Astrocyte (in vitro differentiated cells and primary cell): ENCODE results near the gene MFSD6. TPM values are rescaled to one million over a fixed set of nuclear protein-coding genes. Genes with fewer than 3 reads are reported as not detected.

Experiments
- DNase-seq: peaks from one replicate; pipeline ENCODE4 v3.0.0-alpha.2; 2010; ENCODE audit warnings: low read depth
- FAIRE-seq: peaks from 2 replicates; lab custom pipeline; 2011; peaks lifted over from hg19 to GRCh38; lab: Jason Lieb, UNC
- H2AFZ ChIP-seq: 2 replicates; pipeline ENCODE4 v1.6.0; 2012; ENCODE audit warnings: low read depth, low read length, inconsistent platforms
- H3K27ac ChIP-seq: 2 replicates; pipeline ENCODE4 v1.5.1; 2011; ENCODE audit warnings: low read depth, low read length, inconsistent platforms
- H3K27me3 ChIP-seq: 2 replicates; pipeline ENCODE4 v1.6.0; 2011; ENCODE audit warnings: low read length, inconsistent platforms; ENCODE audit not compliant: insufficient read depth
- H3K36me3 ChIP-seq: 2 replicates; pipeline ENCODE4 v1.5.1; 2011; ENCODE audit warnings: low read length, inconsistent platforms; ENCODE audit not compliant: insufficient read depth
- H3K4me1 ChIP-seq: 2 replicates; pipeline ENCODE4 v1.5.1; 2011; ENCODE audit warnings: low read length, inconsistent platforms; ENCODE audit not compliant: insufficient read depth
- H3K4me2 ChIP-seq: 2 replicates; pipeline ENCODE4 v1.6.0; 2012; ENCODE audit warnings: low read length, inconsistent platforms
- H3K4me3 ChIP-seq: 2 replicates; pipeline ENCODE4 v1.5.1; 2011; ENCODE audit warnings: low read depth, mild to moderate bottlenecking, low read length, inconsistent platforms; ENCODE audit not compliant: insufficient read depth
- H3K79me2 ChIP-seq: 2 replicates; pipeline ENCODE4 v1.6.0; 2012; ENCODE audit warnings: mild to moderate bottlenecking, low read length, inconsistent platforms; ENCODE audit not compliant: insufficient read depth
- H3K9ac ChIP-seq: 2 replicates; pipeline ENCODE4 v1.6.0; 2012; ENCODE audit warnings: mild to moderate bottlenecking, low read length, inconsistent platforms
- H3K9me3 ChIP-seq: 2 replicates; pipeline ENCODE4 v1.5.1; 2012; ENCODE audit warnings: low read depth, mild to moderate bottlenecking, low read length, inconsistent platforms; ENCODE audit not compliant: insufficient read depth
- H4K20me1 ChIP-seq: 2 replicates; pipeline ENCODE4 v1.6.0; 2012; ENCODE audit warnings: low read length, inconsistent platforms; ENCODE audit not compliant: insufficient read depth
- H3K27ac Mint-ChIP-seq: one replicate; pipeline ENCODE4 v1.8.0; 2021; ENCODE audit warnings: mild to moderate bottlenecking, mixed read lengths; ENCODE audit not compliant: unreplicated experiment
- H3K27me3 Mint-ChIP-seq: one replicate; pipeline ENCODE4 v1.8.0; 2021; ENCODE audit warnings: low read depth, mixed read lengths; ENCODE audit not compliant: unreplicated experiment
- H3K36me3 Mint-ChIP-seq: one replicate; pipeline ENCODE4 v1.8.0; 2021; ENCODE audit warnings: low read depth, mixed read lengths; ENCODE audit not compliant: unreplicated experiment
- H3K4me1 Mint-ChIP-seq: one replicate; pipeline ENCODE4 v1.8.0; 2021; ENCODE audit warnings: low read depth, mixed read lengths; ENCODE audit not compliant: unreplicated experiment
- H3K4me3 Mint-ChIP-seq: one replicate; pipeline ENCODE4 v1.8.0; 2021; ENCODE audit warnings: mild to moderate bottlenecking, moderate library complexity, mixed read lengths; ENCODE audit not compliant: unreplicated experiment
- H3K9me3 Mint-ChIP-seq: one replicate; pipeline ENCODE4 v1.8.0; 2021; ENCODE audit warnings: mild to moderate bottlenecking, mixed read lengths; ENCODE audit not compliant: unreplicated experiment
- EZH2 ChIP-seq: IDR thresholded peaks from 2 replicates; pipeline ENCODE4 v1.6.1; 2012; ENCODE audit warnings: mild to moderate bottlenecking, low read length, inconsistent platforms; ENCODE audit not compliant: insufficient read depth
- total RNA-seq: library from RNA; stranded (reverse); gene quantifications from 2 replicates; pipeline ENCODE4 v1.2.1, GENCODE V29; 2021
- TF ChIP-seq, protein P1 (sequence below): IDR thresholded peaks from 2 replicates; pipeline ENCODE4 v1.5.1; 2011; ENCODE audit warnings: low read depth, mild to moderate bottlenecking, inconsistent platforms, low read length, moderate library complexity; ENCODE audit not compliant: insufficient read depth

MFSD6 gene
- total RNA-seq, 1 donor from 2014 or later = 2.7 TPM

DNA sequence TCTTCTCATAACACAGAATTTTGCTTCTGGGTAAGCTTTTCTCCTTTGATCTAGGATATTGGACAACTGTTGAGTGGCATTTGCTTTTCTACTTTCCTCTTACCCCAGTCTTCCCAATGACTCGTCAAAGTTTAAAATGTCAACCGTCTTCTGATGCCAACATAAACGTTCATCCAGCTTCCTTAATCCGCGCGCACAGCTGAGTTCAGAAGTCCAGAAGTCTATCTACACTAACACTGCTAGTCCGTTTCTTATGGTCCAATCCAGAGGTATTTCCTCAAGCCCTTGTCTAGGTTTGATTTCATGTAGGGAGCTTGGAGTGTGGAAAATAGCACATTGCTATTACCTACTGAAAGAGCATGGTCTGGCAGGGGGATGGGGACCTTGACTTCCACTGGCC lies 48.7 kb downstream of the MFSD6 start:
- Histone ChIP-seq H3K27me3 (no peaks in the 10 kb centered on the region), H4K20me1 (no peaks in the 10 kb centered on the region), H3K9ac (no peak overlapping the region), H3K36me3 (no peaks in the 10 kb centered on the region), H3K9me3 (no peaks in the 10 kb centered on the region), H3K4me2 (no peak overlapping the region), H3K4me3 (no peak overlapping the region), H2AFZ (no peak overlapping the region), H3K27ac (no peak overlapping the region), H3K4me1 (no peaks in the 10 kb centered on the region), H3K79me2 (no peaks in the 10 kb centered on the region)
- no peak overlapping the region for H3K4me3 Mint-ChIP-seq
- H3K27ac Mint-ChIP-seq = no peak overlapping the region
- H3K27me3 Mint-ChIP-seq = no peaks in the 10 kb centered on the region
- TF ChIP-seq EZH2 = no peak
- TF ChIP-seq, protein P1, sequence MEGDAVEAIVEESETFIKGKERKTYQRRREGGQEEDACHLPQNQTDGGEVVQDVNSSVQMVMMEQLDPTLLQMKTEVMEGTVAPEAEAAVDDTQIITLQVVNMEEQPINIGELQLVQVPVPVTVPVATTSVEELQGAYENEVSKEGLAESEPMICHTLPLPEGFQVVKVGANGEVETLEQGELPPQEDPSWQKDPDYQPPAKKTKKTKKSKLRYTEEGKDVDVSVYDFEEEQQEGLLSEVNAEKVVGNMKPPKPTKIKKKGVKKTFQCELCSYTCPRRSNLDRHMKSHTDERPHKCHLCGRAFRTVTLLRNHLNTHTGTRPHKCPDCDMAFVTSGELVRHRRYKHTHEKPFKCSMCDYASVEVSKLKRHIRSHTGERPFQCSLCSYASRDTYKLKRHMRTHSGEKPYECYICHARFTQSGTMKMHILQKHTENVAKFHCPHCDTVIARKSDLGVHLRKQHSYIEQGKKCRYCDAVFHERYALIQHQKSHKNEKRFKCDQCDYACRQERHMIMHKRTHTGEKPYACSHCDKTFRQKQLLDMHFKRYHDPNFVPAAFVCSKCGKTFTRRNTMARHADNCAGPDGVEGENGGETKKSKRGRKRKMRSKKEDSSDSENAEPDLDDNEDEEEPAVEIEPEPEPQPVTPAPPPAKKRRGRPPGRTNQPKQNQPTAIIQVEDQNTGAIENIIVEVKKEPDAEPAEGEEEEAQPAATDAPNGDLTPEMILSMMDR = no peak
- H3K9me3 Mint-ChIP-seq = no peaks in the 10 kb centered on the region
- H3K36me3 Mint-ChIP-seq = no peaks in the 10 kb centered on the region
- no peaks in the 10 kb centered on the region for H3K4me1 Mint-ChIP-seq
- FAIRE-seq = no peak
- DNase-seq = no peak

DNA sequence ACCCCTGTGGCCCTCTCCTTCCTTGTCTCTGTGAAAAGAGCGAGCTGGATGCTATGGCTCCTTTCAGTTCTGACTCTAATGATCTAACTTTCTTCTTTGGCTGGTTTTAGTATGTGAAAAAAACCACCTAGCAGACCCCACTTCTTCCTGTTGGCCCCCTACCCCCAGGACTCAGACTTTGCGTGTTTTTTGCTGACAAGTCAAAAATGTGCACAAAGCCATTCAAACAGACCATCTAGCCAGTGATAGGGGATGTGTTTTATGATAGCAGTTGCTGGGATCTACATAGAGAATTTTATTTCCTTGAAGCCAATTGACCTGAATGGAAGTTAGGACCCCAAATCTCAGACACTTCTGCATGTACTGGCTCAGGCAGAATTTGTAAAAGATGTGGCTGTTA lies 49.1 kb downstream of the MFSD6 start:
- H3K4me1 ChIP-seq = no peaks in the 10 kb centered on the region
- no peaks in the 10 kb centered on the region for H3K27me3 Mint-ChIP-seq
- FAIRE-seq (no peak), DNase-seq (no peak)
- H3K4me3 ChIP-seq = no peak overlapping the region
- H3K79me2 ChIP-seq = no peaks in the 10 kb centered on the region
- H3K36me3 ChIP-seq = no peaks in the 10 kb centered on the region
- H3K27ac ChIP-seq = no peak overlapping the region
- H4K20me1 ChIP-seq = no peaks in the 10 kb centered on the region
- no peak overlapping the region for H3K9ac ChIP-seq
- no peak overlapping the region for H3K27ac Mint-ChIP-seq
- no peaks in the 10 kb centered on the region for H3K27me3 ChIP-seq
- no peaks in the 10 kb centered on the region for H3K36me3 Mint-ChIP-seq
- TF ChIP-seq, protein P1 = no peak
- no peak for TF ChIP-seq EZH2
- no peak overlapping the region for H3K4me2 ChIP-seq
- no peaks in the 10 kb centered on the region for H3K4me1 Mint-ChIP-seq
- no peak overlapping the region for H3K4me3 Mint-ChIP-seq
- H3K9me3 Mint-ChIP-seq = no peaks in the 10 kb centered on the region
- no peaks in the 10 kb centered on the region for H3K9me3 ChIP-seq
- H2AFZ ChIP-seq = no peak overlapping the region

- TF ChIP-seq, protein P1 = no peak
- TF ChIP-seq EZH2 = no peak
- H3K27me3 Mint-ChIP-seq = no peaks in the 10 kb centered on the region
- H3K4me3 ChIP-seq = no peak overlapping the region
- no peaks in the 10 kb centered on the region for H3K4me1 ChIP-seq
- no peak overlapping the region for H3K9ac ChIP-seq
- H3K4me3 Mint-ChIP-seq = no peak overlapping the region
- H4K20me1 ChIP-seq = no peaks in the 10 kb centered on the region
- H3K27me3 ChIP-seq = no peaks in the 10 kb centered on the region
- DNase-seq (no peak), FAIRE-seq (no peak)
- no peaks in the 10 kb centered on the region for H3K9me3 Mint-ChIP-seq
- H3K4me2 ChIP-seq = no peak overlapping the region
- H3K27ac ChIP-seq = no peak overlapping the region
- no peaks in the 10 kb centered on the region for H3K79me2 ChIP-seq
- H2AFZ ChIP-seq = no peak overlapping the region
- no peaks in the 10 kb centered on the region for H3K36me3 ChIP-seq
- no peaks in the 10 kb centered on the region for H3K4me1 Mint-ChIP-seq
- no peaks in the 10 kb centered on the region for H3K9me3 ChIP-seq
- H3K36me3 Mint-ChIP-seq = no peaks in the 10 kb centered on the region
- no peak overlapping the region for H3K27ac Mint-ChIP-seq
Measured at GRCh38 chr2:190458352-190459107, 50.4 kb downstream of the MFSD6 start.
